ENCODE data around the gene GLI3. TPM values are rescaled to one million over a fixed set of nuclear protein-coding genes. Genes with fewer than 3 reads are reported as not detected.

Gene GLI3
- total and polyA plus RNA-seq, 2 of the 4 experiments (the other 2 are of a cell fraction) = 1.3 to 3.9 TPM

GRCh38 chr7:42134276-42134876 lies 102.6 kb downstream of the GLI3 start:
- Histone ChIP-seq H3K56ac (ENCODE audit: extremely low read depth, insufficient read depth, low read length) (no peak overlapping the region), H4K8ac (ENCODE audit: low read depth in 2 of 2, low read length in 2 of 2) (no peak overlapping the region), H3K4me1 (ENCODE audit: control insufficient read depth, insufficient read depth, low read length) (peaks cover 5% of the 10 kb centered on the region; the same call in 1 of the 2 replicates), H2AK9ac (replicated peaks; ENCODE audit: low read depth, low read length, poor library complexity) (no peak overlapping the region), H4K91ac (ENCODE audit: insufficient read depth, low read depth, low read length) (no peak overlapping the region), H3K4me3 (ENCODE audit: insufficient read depth, low read depth, low read length) (no peak overlapping the region), H3K18ac (ENCODE audit: low read depth, low read length) (no peak overlapping the region), H2BK5ac (ENCODE audit: low read depth, low read length, poor library complexity, severe bottlenecking) (no peak overlapping the region), H3K9ac (ENCODE audit: low read depth, low read length) (no peak overlapping the region), H4K5ac (ENCODE audit: low read depth, low read length) (no peak overlapping the region), H2BK15ac (ENCODE audit: low read depth, low read length) (no peak overlapping the region), H3K4me2 (ENCODE audit: low read depth, low read length) (no peak overlapping the region), H3K36me3 (ENCODE audit: control insufficient read depth, insufficient read depth, low read length) (peaks cover 1% of the 10 kb centered on the region; the same call in 1 of the 2 replicates), H3K4ac (ENCODE audit: low read depth, low read length) (no peak overlapping the region), H2BK120ac (ENCODE audit: low read depth, low read length) (no peak overlapping the region), H3K23ac (ENCODE audit: low read depth, low read length) (no peak overlapping the region), H3K27ac (ENCODE audit: insufficient read depth, low read length) (no peak overlapping the region), H4K20me1 (ENCODE audit: insufficient read depth, low read length) (peaks cover 11% of the 10 kb centered on the region; the same call in 1 of the 2 replicates), H3K27me3 (ENCODE audit: control insufficient read depth, insufficient read depth, low read length) (no peaks in the 10 kb centered on the region), H2AK5ac (ENCODE audit: low read depth, low read length) (no peak overlapping the region), H2AFZ (replicated peaks; ENCODE audit: low read length, poor library complexity) (no peak overlapping the region), H3K9me3 (ENCODE audit: control insufficient read depth, insufficient read depth, low read length) (no peaks in the 10 kb centered on the region; the same call in 1 of the 2 replicates), H2BK20ac (ENCODE audit: low read depth, low read length) (no peak overlapping the region), H3K79me1 (ENCODE audit: low read depth in 1 of 2, low read length in 2 of 2) (peaks cover 9 to 14% of the 10 kb centered on the region in 2 experiments; a peak in 3 of 4 replicates), H3K14ac (replicated peaks; ENCODE audit: low read depth, low read length) (no peak overlapping the region), H3K9me1 (ENCODE audit: insufficient read depth, low read length) (no peaks in the 10 kb centered on the region)
- DNase-seq (no peak), ATAC-seq (ENCODE audit: low read depth) (no peak)
- ChIA-PET POLR2A (ENCODE audit: unreplicated experiment) (no interaction called here), CTCF (no interaction called here)
- BruUV-seq (replicated peaks) = no TSS peak
- WGBS, 2 experiments (ENCODE audit: extremely low coverage in 2 of 2, insufficient read length in 1 of 2) = 79% methylated on average over 3 of the region's 10 CpGs; no CpG with 5 or more reads in 1 of the 2 experiments
- dilution Hi-C loops (cut with HindIII; ENCODE audit: low sequenced_read_pairs, unreplicated experiment) = no loop called here
- no peak for TF ChIP-seq USF2 (IDR thresholded peaks at IDR 0.05; ENCODE audit: low read depth, low read length)
- intact Hi-C loops (cut with micrococcal nuclease) = no loop called here
- in situ Hi-C loops (cut with MboI; ENCODE audit: low sequenced_read_pairs) = no loop called here

Measured in IMR-90 (cell line).